HCT116 (cell line): ENCODE data around the gene OTUB2. TPM values are rescaled to one million over a fixed set of nuclear protein-coding genes. Genes with fewer than 3 reads are reported as not detected.

Source experiments
- ATAC-seq: fragments of 200-7000 bp; cut with Tn5 transposase; 2 replicates; pipeline ENCODE4 v1.9.1; 2020; ENCODE audit warnings: mild to moderate bottlenecking, moderate library complexity
- BruUV-seq: library from RNA; stranded (reverse); fragments of 400-500 nt; replicated peaks from 2 replicates; lab custom pipeline; 2021; lab: Mats Ljungman, UMichigan
- CTCF ChIA-PET: fragments of 300-600 bp; sonication (Branson Sonifier 250); formaldehyde crosslinking; loops from one replicate; lab custom pipeline; 2021; ENCODE audit warnings: antibody characterized with exemption; lab: Charles Lee
- POLR2A ChIA-PET: fragments of 300-600, 350-600 bp; sonication (Branson Sonifier 250); formaldehyde crosslinking; loops from one replicate; lab custom pipeline; 2021; ENCODE audit warnings: antibody characterized with exemption; lab: Charles Lee
- RAD21 ChIA-PET, 2 experiments: fragments of 300-600 bp; sonication (Branson Sonifier 250); formaldehyde crosslinking; loops; one replicate each; lab custom pipeline; 2023; ENCODE audit warnings: low total read pairs in 2 of 2; ENCODE audit not compliant: uncharacterized antibody in 2 of 2, unreplicated experiment in 2 of 2, low non-redundant PET in 1 of 2; lab: Charles Lee
- DNase-seq: peaks from one replicate; pipeline ENCODE4 v3.0.0-alpha.2; 2010; ENCODE audit warnings: low read depth, low spot score
- H2AFZ ChIP-seq: fragments of 200-600 bp; shearing (Covaris generic), sonication (generic); 2 replicates; pipeline ENCODE4 v1.6.1; 2017; ENCODE audit warnings: low read depth, mixed run types, mixed read lengths, antibody characterized with exemption, low read length; ENCODE audit not compliant: poor library complexity, severe bottlenecking
- H3K27ac ChIP-seq: 2 replicates; pipeline ENCODE4 v1.5.1; 2012; ENCODE audit warnings: low read depth, low read length
- H3K27me3 ChIP-seq: fragments of 200-600 bp; sonication (generic); 2 replicates; pipeline ENCODE4 v1.6.1; 2016; ENCODE audit warnings: mixed run types, low read length, mixed read lengths; ENCODE audit not compliant: insufficient read depth
- H3K36me3 ChIP-seq, 2 experiments: fragments of 200-500 bp in 1 of 2; fragments of 200-600 bp in 1 of 2; sonication (Bioruptor generic) in 1 of 2; sonication (generic) in 1 of 2; 2 replicates each; pipeline versions ENCODE4 v1.5.1 to v1.6.1; 2014 to 2016; ENCODE audit warnings: low read length in 2 of 2, inconsistent platforms in 1 of 2, mixed read lengths in 1 of 2, mixed run types in 1 of 2; ENCODE audit not compliant: insufficient read depth in 2 of 2, control insufficient read depth in 1 of 2
- H3K4me1 ChIP-seq, 2 experiments: fragments of 200-600 bp in 1 of 2; sonication (generic) in 1 of 2; 2 replicates each; pipeline versions ENCODE4 v1.5.1 to v1.6.1; 2012 to 2017; ENCODE audit warnings: low read length in 2 of 2, inconsistent platforms in 1 of 2, mild to moderate bottlenecking in 1 of 2, mixed read lengths in 1 of 2, mixed run types in 1 of 2, moderate library complexity in 1 of 2; ENCODE audit not compliant: insufficient read depth in 2 of 2, control insufficient read depth in 1 of 2
- H3K4me2 ChIP-seq: fragments of 200-600 bp; sonication (generic); 2 replicates; pipeline ENCODE4 v1.6.1; 2017; ENCODE audit warnings: mixed run types, low read length, mixed read lengths
- H3K4me3 ChIP-seq, 2 experiments: fragments of 200-600 bp in 1 of 2; sonication (generic) in 1 of 2; replicated peaks in 1 of 2; 2 replicates each; pipeline ENCODE4 v1.5.1; 2011 to 2016; ENCODE audit warnings: low read length in 2 of 2, control low read depth in 1 of 2, low read depth in 1 of 2, mild to moderate bottlenecking in 1 of 2, mixed read lengths in 1 of 2, mixed run types in 1 of 2
- H3K79me2 ChIP-seq: fragments of 200-600 bp; sonication (generic); 2 replicates; pipeline ENCODE4 v1.6.1; 2017; ENCODE audit warnings: mild to moderate bottlenecking, mixed run types, low read length, moderate library complexity, mixed read lengths; ENCODE audit not compliant: insufficient read depth
- H3K9ac ChIP-seq: fragments of 200-600 bp; sonication (generic); 2 replicates; pipeline ENCODE4 v1.6.1; 2016; ENCODE audit warnings: low read length, mixed read lengths
- H3K9me2 ChIP-seq: fragments of 200-600 bp; sonication (generic), shearing (Covaris generic); 2 replicates; pipeline ENCODE4 v1.6.1; 2017; ENCODE audit warnings: mixed run types, mild to moderate bottlenecking, moderate library complexity; ENCODE audit not compliant: insufficient read depth
- H3K9me3 ChIP-seq, 2 experiments: fragments of 200-500 bp in 1 of 2; fragments of 200-600 bp in 1 of 2; sonication (Bioruptor generic) in 1 of 2; sonication (generic) in 1 of 2; 2 replicates each; pipeline ENCODE4 v1.6.1; 2014 to 2017; ENCODE audit warnings: low read length in 2 of 2, mixed read lengths in 2 of 2, inconsistent platforms in 1 of 2, low read depth in 1 of 2, mild to moderate bottlenecking in 1 of 2, mixed run types in 1 of 2, moderate library complexity in 1 of 2; ENCODE audit not compliant: control insufficient read depth in 1 of 2, insufficient read depth in 1 of 2
- H4K20me1 ChIP-seq: fragments of 200-600 bp; sonication (generic), shearing (Covaris generic); 2 replicates; pipeline ENCODE4 v1.6.1; 2017; ENCODE audit warnings: mixed run types, mild to moderate bottlenecking, moderate library complexity; ENCODE audit not compliant: insufficient read depth
- ATF3 ChIP-seq: IDR thresholded peaks from 2 replicates; pipeline ENCODE4 v1.6.1; 2012
- CBX3 ChIP-seq: IDR thresholded peaks from 2 replicates; pipeline ENCODE4 v1.6.1; 2012; ENCODE audit warnings: low read depth
- CEBPB ChIP-seq: IDR thresholded peaks from 2 replicates; pipeline ENCODE4 v1.6.1; 2012; ENCODE audit warnings: low read depth
- CTCF ChIP-seq, 3 experiments: fragments of 200-600 bp in 1 of 3; sonication (generic) in 1 of 3; IDR thresholded peaks in 2 of 3; conservative IDR thresholded peaks in 1 of 3; 2 replicates each; pipeline ENCODE4 v1.5.1; 2012 to 2017; ENCODE audit warnings: low read depth in 2 of 3, low read length in 2 of 3, antibody characterized with exemption in 1 of 3, borderline replicate concordance in 1 of 3, control low read depth in 1 of 3, mild to moderate bottlenecking in 1 of 3, mixed read lengths in 1 of 3, mixed run types in 1 of 3, moderate library complexity in 1 of 3; ENCODE audit not compliant: insufficient read depth in 1 of 3
- EGR1 ChIP-seq: IDR thresholded peaks from 2 replicates; pipeline ENCODE4 v1.6.1; 2012; ENCODE audit warnings: low read depth
- EZH2 ChIP-seq: fragments of 200-600 bp; sonication (generic); IDR thresholded peaks from 2 replicates; pipeline ENCODE4 v1.6.1; 2017; ENCODE audit warnings: antibody characterized with exemption, mixed run types
- FOSL1 ChIP-seq: IDR thresholded peaks from 2 replicates; pipeline ENCODE4 v1.6.1; 2012; ENCODE audit warnings: low read depth
- JUND ChIP-seq: IDR thresholded peaks from 2 replicates; pipeline ENCODE4 v1.6.1; 2012
- MAX ChIP-seq: IDR thresholded peaks from 2 replicates; pipeline ENCODE4 v1.6.1; 2012
- POLR2A ChIP-seq: IDR thresholded peaks from 2 replicates; pipeline ENCODE4 v1.7.0; 2011; ENCODE audit warnings: borderline replicate concordance; ENCODE audit not compliant: insufficient read depth, insufficient read length; ENCODE audit errors: extremely low read depth
- SRF ChIP-seq: IDR thresholded peaks from 2 replicates; pipeline ENCODE4 v1.6.1; 2012; ENCODE audit warnings: low read depth
- TCF7L2 ChIP-seq: IDR thresholded peaks from 2 replicates; pipeline ENCODE4 v1.7.0; 2011; ENCODE audit warnings: borderline replicate concordance, inconsistent platforms; ENCODE audit not compliant: insufficient read depth, insufficient read length; ENCODE audit errors: extremely low read depth
- ZFX ChIP-seq: fragments of 450-650 bp; IDR thresholded peaks from 2 replicates; pipeline ENCODE4 v1.6.1; 2017
- intact Hi-C: fragments of 100-400 bp; cut with micrococcal nuclease; formaldehyde crosslinking; loops from 2 replicates; pipeline ENCODE4 v1.10.0; 2022
- total RNA-seq: library from RNA; stranded (reverse); gene quantifications from one replicate; pipeline ENCODE4 v1.2.1, GENCODE V29; 2021; ENCODE audit not compliant: unreplicated experiment

OTUB2 gene
- total RNA-seq, 1 experiment from 2014 or later = 6.6 TPM

GRCh38 chr14:94003397-94003796, 22.7 kb upstream of the OTUB2 start:
- H3K4me1 ChIP-seq = peaks cover 0 to 7% of the 10 kb centered on the region in 2 experiments; a peak in 2 of 4 replicates
- no peaks in the 10 kb centered on the region for H3K9me3 ChIP-seq
- H3K9me2 ChIP-seq = no peaks in the 10 kb centered on the region
- no peak for DNase-seq
- no peak for TF ChIP-seq EZH2
- TF ChIP-seq CBX3 = no peak
- no peak for TF ChIP-seq EGR1
- no peak for TF ChIP-seq ZFX
- no peak for TF ChIP-seq SRF
- no peak for TF ChIP-seq CEBPB
- no peak for TF ChIP-seq FOSL1
- TF ChIP-seq POLR2A = no peak
- no peak for TF ChIP-seq TCF7L2
- H3K9ac ChIP-seq = no peak overlapping the region
- H3K4me3 ChIP-seq = no peak overlapping the region
- no peaks in the 10 kb centered on the region for H3K36me3 ChIP-seq
- H3K27me3 ChIP-seq = no peaks in the 10 kb centered on the region
- no peak overlapping the region for H2AFZ ChIP-seq
- ChIA-PET POLR2A (no interaction called here), RAD21 (interaction anchor here in 1 of 2 experiments (0.7 kb wide), 1 partner anchor 64 kb away, joined by 3 read pairs; no protein-coding TSS in a partner anchor), CTCF (interaction anchor here (10.4 kb wide), 1 partner anchor 62 kb away, joined by 121 read pairs; no protein-coding TSS in a partner anchor)
- BruUV-seq = no TSS peak
- H3K27ac ChIP-seq = no peak overlapping the region
- H4K20me1 ChIP-seq = no peaks in the 10 kb centered on the region
- H3K4me2 ChIP-seq = no peak overlapping the region
- H3K79me2 ChIP-seq = no peaks in the 10 kb centered on the region
- ATAC-seq = no peak
- intact Hi-C loops = loop anchor here (10.0 kb wide), 1 partner anchor 349 kb away; no protein-coding TSS in a partner anchor

GRCh38 chr14:94004015-94004414, 22.1 kb upstream of the OTUB2 start:
- Histone ChIP-seq H3K27ac (no peak overlapping the region), H3K27me3 (no peaks in the 10 kb centered on the region)
- DNase-seq (no peak), ATAC-seq (no peak)
- TF ChIP-seq ATF3 (no peak), ZFX (no peak), CTCF (IDR thresholded peaks at IDR 0.05 in 2 of 3, conservative IDR thresholded peaks at IDR 0.05 in 1 of 3; ENCODE audit: borderline replicate concordance in 1 of 3, insufficient read depth in 1 of 3, low read depth in 2 of 3, low read length in 2 of 3) (no peak), MAX (no peak), JUND (no peak), TCF7L2 (no peak), EGR1 (no peak), FOSL1 (no peak)
- TF ChIP-seq, all 23 proteins: peak for 0
- H2AFZ ChIP-seq = no peak overlapping the region
- intact Hi-C loops = loop anchor here (10.0 kb wide), 1 partner anchor 349 kb away; no protein-coding TSS in a partner anchor
- no peaks in the 10 kb centered on the region for H3K9me2 ChIP-seq
- no peak overlapping the region for H3K4me3 ChIP-seq
- H3K4me1 ChIP-seq = peaks cover 0 to 6% of the 10 kb centered on the region in 2 experiments; a peak in 2 of 4 replicates
- no peak overlapping the region for H3K9ac ChIP-seq
- no peak overlapping the region for H3K4me2 ChIP-seq
- no peaks in the 10 kb centered on the region for H3K79me2 ChIP-seq
- H3K36me3 ChIP-seq = no peaks in the 10 kb centered on the region
- ChIA-PET POLR2A (no interaction called here), RAD21 (interaction anchor here in 1 of 2 experiments (1.6 kb wide), 1 partner anchor 64 kb away, joined by 3 read pairs; no protein-coding TSS in a partner anchor), CTCF (interaction anchor here (10.4 kb wide), 1 partner anchor 62 kb away, joined by 121 read pairs; no protein-coding TSS in a partner anchor)
- H4K20me1 ChIP-seq = no peaks in the 10 kb centered on the region
- no peaks in the 10 kb centered on the region for H3K9me3 ChIP-seq
- no TSS peak for BruUV-seq
